HepG2 (cell line): Measurements from ENCODE around the gene BCL6. TPM values are rescaled to one million over a fixed set of nuclear protein-coding genes. Genes with fewer than 3 reads are reported as not detected.

Source experiments
- ATAC-seq: fragments of 200-7000 bp; cut with Tn5 transposase; 3 replicates; pipeline ENCODE4 v1.9.1; 2020; ENCODE audit warnings: mild to moderate bottlenecking, moderate library complexity
- BruUV-seq: library from RNA; stranded (reverse); fragments of 400-500 nt; replicated peaks from 2 replicates; lab custom pipeline; 2021; lab: Mats Ljungman, UMichigan
- CTCF ChIA-PET: fragments of 300-600 bp; formaldehyde crosslinking; extraction: SDS; loops from one replicate; lab custom pipeline; 2021; ENCODE audit warnings: low total read pairs, inconsistent platforms, low intra/inter-chr PET ratio; lab: Yijun Ruan, JAX
- POLR2A ChIA-PET: fragments of 350-600 bp; sonication (Branson Sonifier 250); formaldehyde crosslinking; loops from one replicate; lab custom pipeline; 2020; ENCODE audit warnings: antibody characterized with exemption, inconsistent platforms; lab: Yijun Ruan, JAX
- DNase-seq: peaks from one replicate; pipeline ENCODE4 v3.0.0-alpha.2; 2015; ENCODE audit warnings: low spot score
- FAIRE-seq: peaks from 3 replicates; lab custom pipeline; 2011; peaks lifted over from hg19 to GRCh38; lab: Jason Lieb, UNC
- H2AFZ ChIP-seq: one replicate; pipeline ENCODE4 v1.6.1; 2011; ENCODE audit warnings: low read length, inconsistent platforms
- H3K27ac ChIP-seq: fragments of 300-600 bp; 3 replicates; pipeline ENCODE4 v1.8.0; 2011; ENCODE audit warnings: mixed run types, mild to moderate bottlenecking, mixed read lengths, low read length, inconsistent platforms; ENCODE audit not compliant: insufficient read depth; ENCODE audit errors: extremely low read length
- H3K27me3 ChIP-seq, 2 experiments: fragments of 200-600 bp in 1 of 2; 2 replicates in 1 of 2; 3 replicates in 1 of 2; pipeline versions ENCODE4 v1.6.0 to v1.8.0; 2011; ENCODE audit warnings: low read length in 2 of 2, mild to moderate bottlenecking in 2 of 2, moderate library complexity in 2 of 2, inconsistent platforms in 1 of 2; ENCODE audit not compliant: insufficient read depth in 2 of 2, control insufficient read depth in 1 of 2
- H3K36me3 ChIP-seq, 2 experiments: fragments of 200-600 bp in 1 of 2; replicated peaks in 1 of 2; 2 replicates in 1 of 2; 3 replicates in 1 of 2; pipeline versions ENCODE4 v1.5.1 to v1.8.0; 2011; ENCODE audit warnings: low read length in 2 of 2, inconsistent platforms in 1 of 2; ENCODE audit not compliant: insufficient read depth in 2 of 2, control insufficient read depth in 1 of 2
- H3K4me1 ChIP-seq: 2 replicates; pipeline ENCODE4 v1.5.1; 2012; ENCODE audit warnings: low read length, inconsistent platforms; ENCODE audit not compliant: insufficient read depth
- H3K4me2 ChIP-seq: 2 replicates; pipeline ENCODE4 v1.6.0; 2011; ENCODE audit warnings: low read depth, low read length, inconsistent platforms
- H3K4me3 ChIP-seq, 3 experiments: fragments of 200-600 bp in 1 of 3; sonication (generic), shearing (Covaris generic) in 1 of 3; replicated peaks in 1 of 3; 2 replicates each; pipeline ENCODE4 v1.5.1; 2011 to 2016; ENCODE audit warnings: low read length in 3 of 3, inconsistent platforms in 2 of 3, low read depth in 2 of 3, mild to moderate bottlenecking in 2 of 3, control low read depth in 1 of 3, mixed read lengths in 1 of 3; ENCODE audit not compliant: insufficient read depth in 1 of 3
- H3K79me2 ChIP-seq: one replicate; pipeline ENCODE4 v1.6.1; 2011; ENCODE audit warnings: low read length, inconsistent platforms; ENCODE audit not compliant: insufficient read depth
- H3K9ac ChIP-seq: 2 replicates; pipeline ENCODE4 v1.6.0; 2011; ENCODE audit warnings: mild to moderate bottlenecking, low read depth, low read length, inconsistent platforms; ENCODE audit not compliant: insufficient read depth
- H3K9me3 ChIP-seq: 2 replicates; pipeline ENCODE4 v1.5.1; 2012; ENCODE audit warnings: mild to moderate bottlenecking, low read length
- H4K20me1 ChIP-seq: 2 replicates; pipeline ENCODE4 v1.6.0; 2011; ENCODE audit warnings: inconsistent platforms, mild to moderate bottlenecking, low read length, moderate library complexity; ENCODE audit not compliant: insufficient read depth
- CTCF ChIP-seq: sonication (generic); formaldehyde crosslinking; IDR thresholded peaks from 2 replicates; pipeline ENCODE4 v1.5.0; 2020; ENCODE audit warnings: mild to moderate bottlenecking, missing genetic modification reagents, moderate library complexity
- ETV5 ChIP-seq: IDR thresholded peaks from 2 replicates; pipeline ENCODE4 v1.6.1; 2018; ENCODE audit warnings: missing biosample characterization, missing genetic modification reagents, inconsistent platforms, borderline replicate concordance
- IKZF1 ChIP-seq: fragments of 450-650 bp; IDR thresholded peaks from 2 replicates; pipeline ENCODE4 v1.7.1; 2016
- RAD21 ChIP-seq: fragments of 450-650 bp; formaldehyde crosslinking; IDR thresholded peaks from 2 replicates; pipeline ENCODE4 v1.5.0; 2020; ENCODE audit warnings: mild to moderate bottlenecking
- SCMH1 ChIP-seq: sonication (generic); formaldehyde crosslinking; IDR thresholded peaks from 2 replicates; pipeline ENCODE4 v1.9.0; 2021; ENCODE audit warnings: missing genetic modification reagents, mild to moderate bottlenecking, borderline replicate concordance
- SMC3 ChIP-seq: IDR thresholded peaks from 2 replicates; pipeline ENCODE4 v1.6.1; 2011; ENCODE audit warnings: low read length, improper control_type of control experiment
- STAG1 ChIP-seq: sonication (generic); formaldehyde crosslinking; IDR thresholded peaks from 2 replicates; pipeline ENCODE4 v1.4.0; 2020; ENCODE audit warnings: missing genetic modification reagents
- WGBS: methylation state at CpG from one replicate; pipeline ENCODE4 v1.1.6; 2017; ENCODE audit warnings: low lambda C conversion rate; 5-methylcytosine and 5-hydroxymethylcytosine counted together
- in situ Hi-C: cut with HindIII; loops from 2 replicates; pipeline ENCODE4 v1.10.0; 2017; ENCODE audit warnings: low pct_unique_long_range_greater_than_20kb; ENCODE audit not compliant: extremely low pct_ligation_motif_present
- intact Hi-C: fragments of 100-400 bp; cut with micrococcal nuclease; formaldehyde crosslinking; loops from one replicate; pipeline ENCODE4 v1.10.0; 2022; ENCODE audit not compliant: unreplicated experiment
- polyA plus RNA-seq, 8 experiments: library from polyadenylated mRNA; depleted of rRNA in 3 of 8; stranded (reverse) in 7 of 8; unstranded in 1 of 8; fragments of >200 nt; fragmentation: Illumina TruSeq in 4 of 8; extraction: Trizol in 4 of 8; gene quantifications; 2 replicates each; pipeline versions ENCODE4 v1.2.1 to v1.2.3, GENCODE V29; 2011 to 2016; ENCODE audit warnings: low read depth in 4 of 8, missing spikeins in 1 of 8, mixed read lengths in 1 of 8; ENCODE audit not compliant: insufficient read depth in 1 of 8
- total RNA-seq, 5 experiments: library from RNA; depleted of rRNA; stranded (reverse); fragments of >200 nt; fragmentation: Illumina TruSeq; extraction: Trizol; gene quantifications; 2 replicates each; pipeline ENCODE4 v1.2.3, GENCODE V29; 2016; ENCODE audit warnings: low read depth in 1 of 5

Gene BCL6
- total and polyA plus RNA-seq, 2 of the 13 experiments (the other 11 are each of a cell fraction or from before 2014, with no cell fraction given), result 21.2 to 53.7 TPM

DNA sequence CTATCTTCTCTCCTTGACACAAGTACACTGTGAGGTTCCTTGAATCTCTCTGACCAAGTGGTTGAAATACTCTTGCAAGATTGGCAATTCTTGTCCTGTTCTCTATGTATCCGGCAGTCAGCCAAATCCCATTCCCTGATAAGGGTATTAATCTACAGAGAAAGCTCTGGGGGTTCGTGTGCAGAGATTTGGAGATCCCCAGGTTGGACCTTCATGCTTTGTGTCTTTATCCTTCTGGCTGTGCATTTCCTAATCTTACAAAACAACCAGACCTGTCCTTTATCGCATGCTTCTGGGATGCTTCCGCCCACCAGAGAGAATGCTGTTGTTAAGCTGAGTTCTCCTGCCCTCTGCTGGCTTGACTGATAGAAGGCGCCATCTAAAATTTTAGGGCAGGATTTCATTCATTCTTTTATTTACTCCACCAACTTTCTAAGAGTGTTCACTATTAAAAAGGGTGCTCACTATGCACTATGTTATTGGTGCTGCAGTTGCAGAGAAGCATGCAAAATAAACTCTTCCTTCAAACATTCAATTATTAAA is 66.5 kb downstream of the BCL6 start:
- intact Hi-C loops, result loop anchor here (1.0 to 2.0 kb wide), 5 partner anchors 36 to 458 kb away; no protein-coding TSS in a partner anchor
- WGBS, result 5% methylated on average over 5 of the region's 5 CpGs
- H3K36me3 ChIP-seq, result no peaks in the 10 kb centered on the region
- no peaks in the 10 kb centered on the region for H4K20me1 ChIP-seq
- DNase-seq, result peak; percentile 41
- H3K79me2 ChIP-seq, result no peaks in the 10 kb centered on the region
- ATAC-seq, result peak; percentile 82
- no peak overlapping the region for H3K27ac ChIP-seq
- FAIRE-seq, result peak; percentile 66
- peak; percentile 80 for TF ChIP-seq STAG1 (CRISPR knock-in tag)
- no peak for TF ChIP-seq SCMH1 (CRISPR knock-in tag)
- TF ChIP-seq SMC3, result peak; percentile 60
- TF ChIP-seq ETV5 (CRISPR knock-in tag), result peak; percentile 15; the same call in 1 of the 2 replicates
- peak; percentile 55 for TF ChIP-seq RAD21
- peak; percentile 69 for TF ChIP-seq CTCF (CRISPR knock-in tag)
- TF ChIP-seq IKZF1, result no peak
- POLR2A ChIA-PET, result interaction anchor here (1.1 kb wide), 1 partner anchor 459 kb away, joined by 8 read pairs; no protein-coding TSS in a partner anchor
- no peak overlapping the region for H3K4me2 ChIP-seq
- H2AFZ ChIP-seq, result no peak overlapping the region
- CTCF ChIA-PET, result interaction anchor here (0.9 to 3.6 kb wide), 7 partner anchors 36 to 459 kb away, joined by 3 to 71 read pairs (median 11); no protein-coding TSS in a partner anchor
- H3K27me3 ChIP-seq, result no peaks in the 10 kb centered on the region
- no peaks in the 10 kb centered on the region for H3K9me3 ChIP-seq
- H3K4me3 ChIP-seq, result no peak overlapping the region
- no TSS peak for BruUV-seq
- in situ Hi-C loops, result loop anchor here (5.0 kb wide), 2 partner anchors 61 to 361 kb away; no protein-coding TSS in a partner anchor
- peaks cover 8% of the 10 kb centered on the region for H3K4me1 ChIP-seq
- H3K9ac ChIP-seq, result no peak overlapping the region
